Endothelial cell of umbilical vein (primary cell): Measurements from ENCODE around the gene SAPCD2. TPM values are rescaled to one million over a fixed set of nuclear protein-coding genes. Genes with fewer than 3 reads are reported as not detected.

ENCODE experiments used
- BruUV-seq: library from RNA; stranded (reverse); fragments of 400-500 nt; replicated peaks from 2 replicates; lab custom pipeline; 2021; lab: Mats Ljungman, UMichigan
- CTCF ChIA-PET: fragments of 300-600, 350-600 bp; sonication (Branson Sonifier 250); formaldehyde crosslinking; loops from one replicate; lab custom pipeline; 2021; ENCODE audit warnings: antibody characterized with exemption, inconsistent platforms; lab: Charles Lee
- POLR2A ChIA-PET: fragments of 300-600, 350-600 bp; sonication (Branson Sonifier 250); formaldehyde crosslinking; loops from one replicate; lab custom pipeline; 2021; ENCODE audit warnings: antibody characterized with exemption, inconsistent platforms; lab: Charles Lee
- DNase-seq: peaks from one replicate; pipeline ENCODE4 v3.0.0-alpha.2; 2011; ENCODE audit warnings: low read depth, low spot score
- FAIRE-seq: peaks from 2 replicates; lab custom pipeline; 2011; peaks lifted over from hg19 to GRCh38; lab: Jason Lieb, UNC
- H2AFZ ChIP-seq: 2 replicates; pipeline ENCODE4 v1.6.0; 2012; ENCODE audit warnings: low read depth, low read length, control low read depth, inconsistent platforms
- H3K27ac ChIP-seq: 2 replicates; pipeline ENCODE4 v1.5.1; 2011; ENCODE audit warnings: low read depth, mild to moderate bottlenecking, control low read depth, low read length, moderate library complexity; ENCODE audit not compliant: insufficient read depth
- H3K27me3 ChIP-seq, 2 experiments: 2 replicates each; pipeline versions ENCODE4 v1.6.0 to v1.6.1; 2011; ENCODE audit warnings: low read length in 2 of 2, mixed read lengths in 1 of 2; ENCODE audit not compliant: control insufficient read depth in 2 of 2, insufficient read depth in 2 of 2
- H3K36me3 ChIP-seq, 2 experiments: 2 replicates in 1 of 2; 3 replicates in 1 of 2; pipeline ENCODE4 v1.5.1; 2011; ENCODE audit warnings: low read length in 2 of 2, mild to moderate bottlenecking in 1 of 2, moderate library complexity in 1 of 2; ENCODE audit not compliant: control insufficient read depth in 2 of 2, insufficient read depth in 2 of 2; ENCODE audit errors: extremely low read depth in 1 of 2
- H3K4me1 ChIP-seq: 3 replicates; pipeline ENCODE4 v1.5.1; 2011; ENCODE audit warnings: mild to moderate bottlenecking, low read length; ENCODE audit not compliant: control insufficient read depth, insufficient read depth; ENCODE audit errors: extremely low read depth
- H3K4me2 ChIP-seq: 2 replicates; pipeline ENCODE4 v1.6.1; 2011; ENCODE audit warnings: low read length, control low read depth, mixed read lengths; ENCODE audit not compliant: insufficient read depth
- H3K4me3 ChIP-seq, 3 experiments: fragments of 200-600 bp in 1 of 3; sonication (generic), shearing (Covaris generic) in 1 of 3; replicated peaks in 1 of 3; 2 replicates each; pipeline ENCODE4 v1.5.1; 2011 to 2016; ENCODE audit warnings: control low read depth in 3 of 3, low read length in 3 of 3, mild to moderate bottlenecking in 2 of 3, inconsistent platforms in 1 of 3, low read depth in 1 of 3, moderate library complexity in 1 of 3; ENCODE audit not compliant: insufficient read depth in 1 of 3
- H3K79me2 ChIP-seq: 2 replicates; pipeline ENCODE4 v1.6.0; 2012; ENCODE audit warnings: low read length, inconsistent platforms; ENCODE audit not compliant: control insufficient read depth, insufficient read depth
- H3K9ac ChIP-seq: replicated peaks from 2 replicates; pipeline ENCODE3; 2011; ENCODE audit warnings: low read length, control low read depth; ENCODE audit not compliant: insufficient read depth; ENCODE audit errors: extremely low read depth
- H3K9me1 ChIP-seq: replicated peaks from 3 replicates; pipeline ENCODE4 v1.6.0; 2011; ENCODE audit warnings: mild to moderate bottlenecking, low read length; ENCODE audit not compliant: control insufficient read depth, insufficient read depth; ENCODE audit errors: extremely low read depth
- H3K9me3 ChIP-seq: replicated peaks from 2 replicates; pipeline ENCODE4 v1.5.1; 2012; ENCODE audit warnings: low read length, inconsistent platforms; ENCODE audit not compliant: control insufficient read depth, insufficient read depth
- H4K20me1 ChIP-seq: replicated peaks from 2 replicates; pipeline ENCODE3; 2011; ENCODE audit warnings: mild to moderate bottlenecking, low read length; ENCODE audit not compliant: control insufficient read depth, insufficient read depth; ENCODE audit errors: extremely low read depth
- EZH2 ChIP-seq: IDR thresholded peaks from 2 replicates; pipeline ENCODE4 v1.6.1; 2012; ENCODE audit warnings: borderline replicate concordance, low read depth, mild to moderate bottlenecking, moderate library complexity, low read length, inconsistent platforms; ENCODE audit not compliant: severe bottlenecking
- FOS ChIP-seq: IDR thresholded peaks from 2 replicates; pipeline ENCODE4 v1.6.1; 2011; ENCODE audit warnings: mild to moderate bottlenecking, low read length, moderate library complexity, borderline replicate concordance; ENCODE audit not compliant: insufficient read depth
- GATA2 ChIP-seq: IDR thresholded peaks from 2 replicates; pipeline ENCODE4 v1.7.0; 2011; ENCODE audit warnings: low read depth, mild to moderate bottlenecking, moderate library complexity, mixed read lengths, low read length; ENCODE audit not compliant: insufficient read length, insufficient read depth
- JUN ChIP-seq: IDR thresholded peaks from 2 replicates; pipeline ENCODE4 v1.6.1; 2011; ENCODE audit warnings: borderline replicate concordance, low read depth; ENCODE audit not compliant: insufficient read length, insufficient read depth
- MYC ChIP-seq: IDR thresholded peaks from one replicate; pipeline ENCODE4 v1.6.1; 2011; ENCODE audit warnings: mild to moderate bottlenecking, low read depth, low read length
- POLR2A ChIP-seq: IDR thresholded peaks from 2 replicates; pipeline ENCODE4 v1.6.1; 2012; ENCODE audit warnings: low read depth, mild to moderate bottlenecking, control low read depth, low read length
- POLR2AphosphoS5 ChIP-seq: IDR thresholded peaks from 2 replicates; pipeline ENCODE4 v1.6.1; 2012; ENCODE audit warnings: low read depth, mild to moderate bottlenecking, control low read depth, low read length, moderate library complexity; ENCODE audit not compliant: insufficient read depth
- dilution Hi-C: fragments of 300-500 bp; cut with MboI; formaldehyde crosslinking; loops from one replicate; pipeline ENCODE4 v1.15.0; 2019; ENCODE audit warnings: low sequenced_read_pairs; ENCODE audit not compliant: extremely low pct_ligation_motif_present
- intact Hi-C: fragments of 100-400 bp; cut with micrococcal nuclease; formaldehyde crosslinking; loops from one replicate; pipeline ENCODE4 v1.10.0; 2022
- polyA plus RNA-seq, 4 experiments: library from polyadenylated mRNA; depleted of rRNA in 3 of 4; stranded (reverse) in 3 of 4; unstranded in 1 of 4; fragments of >200 nt; gene quantifications; 2 replicates each; pipeline versions ENCODE4 v1.2.1 to v1.2.3, GENCODE V29; 2011 to 2012; ENCODE audit warnings: missing spikeins in 1 of 4
- total RNA-seq: library from RNA; stranded (reverse); gene quantifications from 2 replicates; pipeline ENCODE4 v1.2.3, GENCODE V29; 2021
- TF ChIP-seq, protein P1 (sequence below): IDR thresholded peaks from 2 replicates; pipeline ENCODE4 v1.6.1; 2011; ENCODE audit not compliant: insufficient read depth, insufficient read length
- TF ChIP-seq, protein P2 (sequence below), 2 donors: IDR thresholded peaks; 1 replicate in 1 of 2; 2 replicates in 1 of 2; pipeline ENCODE4 v1.5.1; 2011; ENCODE audit warnings: low read length in 2 of 2, mild to moderate bottlenecking in 2 of 2, moderate library complexity in 2 of 2, control low read depth in 1 of 2, inconsistent platforms in 1 of 2, low read depth in 1 of 2; ENCODE audit not compliant: insufficient read depth in 1 of 2; ENCODE audit errors: extremely low read depth in 1 of 2

The SAPCD2 gene
- total and polyA plus RNA-seq, 2 donors (not counting 3 experiments of a cell fraction or from before 2014, with no cell fraction given), result 11.5 to 27.8 TPM

DNA sequence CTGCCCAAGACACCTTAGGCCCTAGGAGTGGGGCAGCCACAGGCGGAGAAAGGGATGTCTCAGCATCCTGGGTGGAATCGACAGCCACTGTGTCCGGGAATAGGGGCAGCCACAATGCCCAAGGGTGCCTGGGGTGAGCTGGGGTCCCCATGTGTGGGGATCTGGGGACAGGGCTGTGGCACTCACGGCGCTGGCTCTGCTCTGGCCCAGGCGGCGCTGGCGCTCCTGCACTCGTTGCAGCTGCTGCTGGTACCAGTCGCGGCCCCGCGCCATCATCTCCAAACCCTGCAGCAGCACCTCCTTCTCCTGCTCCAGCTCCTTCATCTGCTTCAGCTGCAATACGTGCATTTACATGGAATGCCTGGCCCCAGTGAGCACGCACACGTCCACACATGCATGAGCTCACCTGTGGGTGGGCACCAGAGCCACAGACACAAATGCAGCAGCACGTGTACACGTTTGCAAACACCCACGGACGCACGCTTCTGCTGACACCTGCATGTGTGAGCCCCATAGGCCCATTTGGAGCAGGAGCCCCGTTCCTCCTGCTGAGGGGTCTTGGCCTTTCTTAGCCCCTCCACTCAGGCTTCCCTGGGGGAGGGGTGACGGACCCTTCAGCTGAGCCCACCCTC is 4.9 kb downstream of the SAPCD2 start:
- no peak overlapping the region for H2AFZ ChIP-seq
- H3K27ac ChIP-seq, result no peak overlapping the region
- CTCF ChIA-PET, result interaction anchor here (0.8 to 8.0 kb wide), 4 partner anchors 17 to 171 kb away, joined by 3 to 152 read pairs (median 22); partner anchors contain the start of gene NPDC1
- no peaks in the 10 kb centered on the region for H3K9me1 ChIP-seq
- dilution Hi-C loops, result no loop called here
- POLR2A ChIA-PET, result no interaction called here
- FAIRE-seq, result no peak
- H3K27me3 ChIP-seq, result no peaks in the 10 kb centered on the region
- no peak overlapping the region for H3K4me3 ChIP-seq
- H3K4me2 ChIP-seq, result no peak overlapping the region
- peaks cover 9% of the 10 kb centered on the region for H3K79me2 ChIP-seq
- intact Hi-C loops, result no loop called here
- DNase-seq, result no peak
- H3K9ac ChIP-seq, result no peak overlapping the region
- no peaks in the 10 kb centered on the region for H4K20me1 ChIP-seq
- H3K36me3 ChIP-seq, result no peaks in the 10 kb centered on the region
- peaks cover 5% of the 10 kb centered on the region for H3K4me1 ChIP-seq
- BruUV-seq, result no TSS peak
- no peaks in the 10 kb centered on the region for H3K9me3 ChIP-seq
- TF ChIP-seq EZH2 (no peak), MYC (no peak), POLR2AphosphoS5 (no peak), FOS (no peak), POLR2A (no peak), GATA2 (no peak), JUN (no peak)
- TF ChIP-seq, protein P1, sequence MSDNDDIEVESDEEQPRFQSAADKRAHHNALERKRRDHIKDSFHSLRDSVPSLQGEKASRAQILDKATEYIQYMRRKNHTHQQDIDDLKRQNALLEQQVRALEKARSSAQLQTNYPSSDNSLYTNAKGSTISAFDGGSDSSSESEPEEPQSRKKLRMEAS, result no peak
- TF ChIP-seq, protein P2, sequence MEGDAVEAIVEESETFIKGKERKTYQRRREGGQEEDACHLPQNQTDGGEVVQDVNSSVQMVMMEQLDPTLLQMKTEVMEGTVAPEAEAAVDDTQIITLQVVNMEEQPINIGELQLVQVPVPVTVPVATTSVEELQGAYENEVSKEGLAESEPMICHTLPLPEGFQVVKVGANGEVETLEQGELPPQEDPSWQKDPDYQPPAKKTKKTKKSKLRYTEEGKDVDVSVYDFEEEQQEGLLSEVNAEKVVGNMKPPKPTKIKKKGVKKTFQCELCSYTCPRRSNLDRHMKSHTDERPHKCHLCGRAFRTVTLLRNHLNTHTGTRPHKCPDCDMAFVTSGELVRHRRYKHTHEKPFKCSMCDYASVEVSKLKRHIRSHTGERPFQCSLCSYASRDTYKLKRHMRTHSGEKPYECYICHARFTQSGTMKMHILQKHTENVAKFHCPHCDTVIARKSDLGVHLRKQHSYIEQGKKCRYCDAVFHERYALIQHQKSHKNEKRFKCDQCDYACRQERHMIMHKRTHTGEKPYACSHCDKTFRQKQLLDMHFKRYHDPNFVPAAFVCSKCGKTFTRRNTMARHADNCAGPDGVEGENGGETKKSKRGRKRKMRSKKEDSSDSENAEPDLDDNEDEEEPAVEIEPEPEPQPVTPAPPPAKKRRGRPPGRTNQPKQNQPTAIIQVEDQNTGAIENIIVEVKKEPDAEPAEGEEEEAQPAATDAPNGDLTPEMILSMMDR (IDR thresholded peaks at IDR 0.05; ENCODE audit: extremely low read depth in 1 of 2, insufficient read depth in 1 of 2, low read depth in 1 of 2, low read length in 2 of 2), result no peak
